Sciatic nerve (tissue), 2 donors: ENCODE data around the gene AGAP1. TPM values are rescaled to one million over a fixed set of nuclear protein-coding genes. Genes with fewer than 3 reads are reported as not detected.

Experiments used
- ATAC-seq: fragments of 200-7000 bp; cut with Tn5 transposase; one replicate; pipeline ENCODE4 v1.9.1; 2020; ENCODE audit warnings: mild to moderate bottlenecking, moderate library complexity
- DNase-seq: peaks from one replicate; pipeline ENCODE4 v3.0.0-alpha.2; 2020; ENCODE audit warnings: low spot score
- intact Hi-C: fragments of 100-400 bp; cut with DNase I; formaldehyde crosslinking; loops from one replicate; pipeline ENCODE4 v1.14.2; 2022
- total RNA-seq: library from RNA; stranded (reverse); fragmentation: NEBNext Ultra II Directional; extraction: Animal tissue kit (Norgen Biotek cat#: 25700); gene quantifications from one replicate; pipeline ENCODE4 v1.2.1, GENCODE V29; 2021
- donor health status: DM: no; HTN: no; CAD: no.
- donor health status: DM: no; HTN: no; CAD: no.

Gene AGAP1
- total RNA-seq, 1 donor from 2014 or later: 62.9 TPM

DNA sequence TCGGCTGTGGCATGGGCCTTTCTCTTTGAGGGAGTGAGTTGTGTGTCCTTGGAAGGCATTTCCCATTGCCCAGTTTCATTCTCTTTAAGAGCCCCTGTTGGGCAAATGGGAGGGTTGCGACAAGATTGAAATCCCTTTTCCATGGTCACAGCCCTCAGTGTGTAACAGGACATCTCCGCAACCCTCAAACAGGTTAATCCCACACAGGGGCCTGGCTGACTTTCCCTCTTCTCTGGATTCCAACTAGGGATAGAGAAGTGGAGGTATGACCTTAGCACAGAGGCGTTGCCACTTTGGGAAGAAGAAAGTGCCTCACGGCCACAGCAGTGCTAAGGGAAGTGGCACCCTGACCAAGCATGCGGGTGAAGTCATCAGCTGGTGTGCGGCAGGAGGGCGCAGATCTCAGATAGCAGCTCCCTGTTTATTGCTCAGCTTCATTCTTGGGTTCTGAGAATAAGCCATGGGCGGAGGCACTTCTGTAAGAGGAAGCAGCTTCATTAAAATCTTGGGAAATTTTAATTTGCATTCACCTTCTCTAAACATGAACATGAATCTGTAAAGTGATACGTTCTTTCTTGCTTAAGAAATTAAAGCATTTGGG, 417.9 kb downstream of the AGAP1 start:
- no peak for ATAC-seq
- no peak for DNase-seq
- intact Hi-C loops: no loop called here

DNA sequence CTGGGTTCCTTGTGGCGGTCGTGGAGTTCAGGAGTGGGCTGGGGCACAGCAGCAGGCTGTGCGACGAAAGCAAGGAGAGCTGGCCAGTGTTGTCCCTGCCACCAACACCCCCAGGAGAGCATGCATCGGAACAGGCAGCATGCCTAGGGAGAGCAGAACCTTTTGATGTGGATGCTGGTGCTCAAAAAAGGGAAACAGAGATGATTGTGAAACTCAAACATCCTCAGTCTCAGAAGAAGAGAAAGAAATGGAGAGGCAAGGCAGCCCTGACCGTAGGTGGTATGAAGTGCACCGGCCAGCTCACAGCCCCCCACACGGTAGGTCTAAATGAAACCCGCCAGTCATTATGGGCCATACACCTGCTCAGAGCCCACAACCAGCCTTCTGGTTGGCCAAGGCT, 420.9 kb downstream of the AGAP1 start:
- ATAC-seq (no peak), DNase-seq (no peak)
- intact Hi-C loops: no loop called here

DNA sequence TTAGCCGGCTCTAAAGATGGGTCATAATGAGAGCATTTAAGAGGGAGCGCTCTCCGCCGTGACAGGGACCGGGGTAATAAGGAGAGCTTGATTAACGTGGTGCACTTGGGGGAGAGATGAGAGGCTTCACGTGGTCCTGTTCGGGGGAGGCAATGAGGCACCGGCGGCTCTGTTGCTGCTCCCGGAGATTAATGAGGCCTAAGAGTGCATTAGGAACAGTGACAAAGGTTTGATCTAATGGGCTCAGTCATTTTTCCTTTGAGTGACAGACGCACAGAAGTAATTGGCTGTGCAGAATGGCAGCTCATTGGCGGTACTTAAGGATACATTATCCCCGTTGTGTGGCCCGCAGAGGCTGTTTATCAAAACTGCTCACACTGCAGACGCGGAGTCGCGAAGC, 423.7 kb downstream of the AGAP1 start:
- DNase-seq (no peak), ATAC-seq (no peak)
- intact Hi-C loops: no loop called here

DNA sequence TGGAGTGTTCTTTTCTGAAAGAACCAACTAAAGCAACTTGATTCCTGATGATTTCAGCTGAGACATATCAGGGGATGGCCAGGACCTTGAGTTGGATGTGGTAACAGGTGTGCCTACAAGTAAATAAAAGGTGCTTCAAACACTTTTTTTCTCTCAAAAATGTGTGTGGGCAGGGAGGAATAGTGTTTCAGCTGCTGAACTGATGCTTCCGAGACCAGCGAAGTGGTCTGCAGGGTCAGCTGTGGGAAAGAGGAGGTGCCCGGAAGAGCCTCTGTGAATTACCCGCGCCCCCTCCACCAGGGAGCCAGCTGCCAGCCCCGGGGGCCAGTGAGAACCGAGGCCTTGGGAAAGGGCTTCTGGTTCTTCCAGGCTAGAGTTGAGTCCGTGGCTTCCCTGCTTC, 425.0 kb downstream of the AGAP1 start:
- intact Hi-C loops: no loop called here
- DNase-seq: no peak
- ATAC-seq: no peak

DNA sequence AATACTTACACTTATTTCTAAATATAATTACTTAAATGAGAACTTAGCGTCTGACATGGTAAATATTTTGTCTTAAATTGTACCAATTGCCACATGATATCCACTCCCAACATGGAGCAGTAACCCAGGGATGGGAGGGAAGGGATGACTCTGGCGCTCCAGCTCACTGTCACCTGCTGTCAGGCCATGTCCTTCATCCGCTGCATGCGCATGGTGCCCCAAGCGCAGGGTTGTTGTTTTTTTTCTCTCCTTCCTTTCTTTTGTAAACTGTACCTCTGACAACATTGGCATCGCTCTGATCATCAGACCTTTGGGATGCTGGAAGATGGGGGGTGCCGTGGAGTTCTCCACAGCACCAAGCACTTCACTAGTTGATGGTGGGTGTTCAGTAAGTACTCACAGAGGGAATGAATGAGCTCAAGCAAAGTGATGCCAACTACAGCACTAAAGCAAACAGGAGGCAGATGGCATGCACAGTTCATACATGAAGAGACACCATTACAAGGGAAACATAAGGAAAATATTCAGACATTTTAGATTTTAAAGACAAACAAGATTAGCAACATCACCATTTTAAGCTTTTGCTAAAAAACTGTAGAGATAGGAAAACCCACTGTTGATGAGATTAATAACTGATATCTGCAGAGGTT, 426.5 kb downstream of the AGAP1 start:
- DNase-seq: no peak
- intact Hi-C loops: no loop called here
- ATAC-seq: no peak

DNA sequence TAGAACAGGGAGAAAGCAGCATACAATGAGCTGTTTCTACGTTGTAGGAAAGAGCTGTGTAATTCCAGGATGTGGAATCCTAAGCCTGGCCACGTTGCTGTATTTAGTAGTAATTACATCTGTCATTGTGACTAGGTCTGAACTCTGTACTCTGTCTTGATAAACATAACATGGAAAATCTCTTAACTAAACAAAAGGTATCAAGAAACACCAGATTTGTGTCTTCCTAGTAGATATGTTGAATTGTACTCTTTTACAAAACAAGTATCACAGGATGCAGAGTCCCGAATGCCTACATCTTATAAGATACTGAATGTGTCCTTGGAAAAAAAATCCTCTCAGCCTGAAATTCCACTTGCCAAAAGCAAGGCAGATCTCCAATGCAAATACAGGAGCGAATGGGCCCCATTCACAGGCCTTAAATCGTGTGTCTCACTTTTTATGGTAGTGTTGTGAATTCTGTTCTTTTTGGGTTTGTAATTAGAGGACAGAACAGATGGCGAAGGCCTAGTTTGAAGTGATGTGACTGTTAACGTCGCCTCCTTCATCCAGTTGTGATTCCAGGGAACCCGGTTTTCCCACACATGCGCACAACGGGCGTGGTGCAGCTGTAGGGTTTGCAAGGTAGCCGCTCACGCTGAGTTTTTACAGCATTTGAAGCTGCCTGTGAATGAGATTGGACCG, 427.8 kb downstream of the AGAP1 start:
- ATAC-seq (no peak), DNase-seq (no peak)
- intact Hi-C loops: no loop called here

DNA sequence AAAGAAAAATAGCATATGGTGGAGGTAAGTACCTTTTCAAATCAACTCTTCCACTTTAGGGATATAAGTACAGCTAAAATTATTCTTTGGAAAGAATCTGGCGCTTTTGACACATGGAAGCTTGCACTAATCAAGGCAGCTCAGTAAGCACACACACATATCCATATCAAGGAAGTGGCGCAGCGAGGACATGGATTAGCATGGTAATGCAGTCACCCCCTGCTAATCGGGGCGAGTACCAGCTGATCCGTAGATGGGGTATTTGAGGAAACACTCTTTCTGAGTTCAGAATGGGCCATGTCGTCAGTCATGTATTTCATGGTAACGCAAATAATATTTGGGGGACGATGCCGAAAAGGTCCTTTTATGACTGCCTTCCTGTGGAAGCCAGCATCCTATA, 429.0 kb downstream of the AGAP1 start:
- no peak for DNase-seq
- no peak for ATAC-seq
- intact Hi-C loops: no loop called here

DNA sequence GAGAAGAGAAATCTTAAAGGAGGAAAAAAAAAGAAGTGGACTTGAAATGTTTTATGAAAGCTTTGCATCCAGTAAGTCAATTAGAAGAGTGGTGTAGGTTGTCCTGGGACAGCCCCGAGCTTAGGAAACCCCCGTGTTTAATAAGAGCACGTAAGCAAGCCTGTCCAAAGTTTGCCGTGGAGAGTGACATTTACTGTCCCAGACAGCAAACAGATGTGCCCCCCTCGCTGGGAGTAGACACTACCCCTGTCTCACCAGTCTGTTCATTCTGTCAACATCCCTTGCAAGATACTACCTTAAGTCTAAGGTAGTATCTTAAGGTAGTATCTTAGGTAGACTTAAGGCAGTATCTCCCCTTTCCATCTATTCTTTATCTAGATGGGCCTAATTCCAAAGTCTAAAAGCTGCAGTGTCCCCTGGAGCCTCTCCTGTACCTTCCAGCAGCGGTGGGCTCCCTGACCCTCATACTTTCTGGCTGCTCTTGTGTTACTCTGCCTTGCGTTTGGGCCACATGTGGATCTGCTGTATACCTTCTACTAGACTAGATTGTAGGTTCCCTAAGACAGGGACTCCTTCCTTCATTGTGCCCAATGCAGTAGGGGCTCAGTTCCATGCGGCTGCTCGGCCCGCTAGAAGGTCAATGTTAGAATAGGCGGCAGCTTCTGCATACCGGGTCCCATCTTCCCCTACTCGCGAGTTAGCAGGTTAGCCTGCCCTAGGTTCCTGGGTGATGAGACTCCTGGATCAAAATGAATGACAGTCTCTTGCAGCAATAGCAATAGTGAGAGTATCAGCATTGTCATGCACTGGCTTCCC, 430.2 kb downstream of the AGAP1 start:
- ATAC-seq (no peak), DNase-seq (no peak)
- intact Hi-C loops: no loop called here

DNA sequence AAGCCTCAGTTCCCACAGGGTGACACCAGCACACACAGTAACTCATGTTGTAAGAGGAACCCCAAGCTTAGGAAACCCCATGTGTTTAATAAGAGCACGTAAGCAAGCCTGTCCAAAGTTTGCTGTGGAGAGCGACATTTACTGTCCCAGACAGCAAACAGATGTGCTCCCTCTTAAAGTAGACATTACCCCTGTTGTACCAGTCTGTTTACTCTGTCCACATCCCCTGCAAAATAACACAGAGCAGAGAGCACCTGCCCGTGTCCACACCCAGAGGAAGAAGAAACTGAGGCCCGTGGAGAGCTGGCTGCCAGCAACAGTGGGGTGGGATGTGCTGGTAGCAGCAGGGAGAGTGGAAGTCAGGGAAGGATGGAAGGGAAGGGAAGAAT, 430.8 kb downstream of the AGAP1 start:
- ATAC-seq: no peak
- no peak for DNase-seq
- intact Hi-C loops: no loop called here

DNA sequence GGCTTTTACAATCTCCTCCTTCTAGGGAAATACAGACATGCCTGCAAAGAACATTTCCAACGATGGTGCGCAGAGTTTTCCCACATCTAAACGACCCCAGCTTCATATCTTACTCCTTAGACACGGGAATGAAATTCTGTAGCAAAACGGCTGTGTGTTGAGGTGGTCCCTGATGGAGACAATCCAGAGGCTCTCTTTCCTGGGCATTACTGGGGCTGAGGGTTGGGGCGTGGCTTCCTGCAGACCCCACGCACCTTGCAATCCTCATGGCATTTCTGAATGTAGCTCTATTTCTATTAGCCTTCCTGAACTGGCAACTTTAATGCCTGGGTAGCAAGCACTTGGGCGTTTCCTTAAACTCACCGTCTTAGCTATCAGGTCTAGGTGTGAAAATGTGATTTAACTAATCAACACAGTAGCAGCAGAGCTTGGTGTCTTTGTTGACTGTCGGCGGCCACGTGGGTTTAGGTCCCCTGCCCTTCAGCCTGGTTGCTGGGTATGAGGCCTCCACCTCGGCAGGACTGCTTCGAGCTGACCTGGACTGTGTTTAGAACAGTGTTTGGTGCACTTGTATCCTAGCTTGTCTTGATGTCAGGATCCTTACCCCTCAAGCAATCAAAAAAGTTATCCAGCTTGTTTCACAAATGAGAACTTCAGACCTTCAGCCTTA, 431.5 kb downstream of the AGAP1 start:
- DNase-seq (no peak), ATAC-seq (no peak)
- intact Hi-C loops: no loop called here

DNA sequence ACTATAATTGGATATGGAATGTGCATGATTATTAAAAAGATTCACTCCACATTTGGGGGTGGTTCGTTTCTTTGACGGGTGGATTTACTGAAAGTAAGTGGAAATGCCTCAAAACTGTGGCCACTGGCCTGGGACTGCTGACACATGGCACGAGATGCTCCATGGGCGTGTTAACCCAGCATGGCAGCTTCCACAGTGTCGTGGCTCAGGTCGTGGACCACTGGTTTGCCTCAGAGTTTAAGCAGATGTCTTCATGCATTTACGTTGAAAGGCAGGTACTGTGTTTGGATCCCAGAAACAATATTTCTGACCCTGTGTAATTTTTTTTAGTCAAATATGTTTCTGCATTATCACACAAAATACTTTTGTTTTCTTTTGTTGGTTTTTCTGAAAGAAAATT, 432.4 kb downstream of the AGAP1 start:
- DNase-seq (no peak), ATAC-seq (no peak)
- intact Hi-C loops: no loop called here

DNA sequence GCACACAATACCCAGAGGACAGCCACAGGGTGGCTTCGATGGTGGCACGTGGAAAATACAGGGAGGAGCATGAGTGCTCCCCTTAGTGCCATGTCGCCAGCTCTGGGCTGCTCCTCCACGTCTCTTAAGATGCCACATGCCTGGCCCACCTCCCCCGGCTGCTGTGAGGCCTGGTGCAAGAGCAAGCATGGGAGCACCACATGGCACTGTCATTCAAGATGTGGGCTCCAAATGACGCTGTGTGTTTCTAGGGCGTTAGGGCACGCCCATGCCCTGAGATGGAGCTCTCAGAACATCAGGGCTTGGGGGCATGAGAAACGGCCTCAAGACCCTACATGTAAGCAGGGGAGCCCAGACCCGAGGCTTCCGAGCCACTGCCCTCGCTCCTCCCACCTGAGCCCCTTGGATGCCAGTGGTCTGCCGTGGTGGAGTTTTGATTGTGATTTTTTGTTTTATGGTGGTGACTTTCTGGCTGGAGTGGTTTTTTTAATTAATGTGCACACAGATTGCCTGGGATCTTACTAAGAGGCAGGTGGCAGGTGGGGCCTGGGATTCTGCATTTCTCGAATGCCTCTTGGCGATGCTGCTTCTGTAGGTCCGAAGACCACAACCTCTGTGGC, 435.0 kb downstream of the AGAP1 start:
- DNase-seq (no peak), ATAC-seq (no peak)
- intact Hi-C loops: no loop called here

DNA sequence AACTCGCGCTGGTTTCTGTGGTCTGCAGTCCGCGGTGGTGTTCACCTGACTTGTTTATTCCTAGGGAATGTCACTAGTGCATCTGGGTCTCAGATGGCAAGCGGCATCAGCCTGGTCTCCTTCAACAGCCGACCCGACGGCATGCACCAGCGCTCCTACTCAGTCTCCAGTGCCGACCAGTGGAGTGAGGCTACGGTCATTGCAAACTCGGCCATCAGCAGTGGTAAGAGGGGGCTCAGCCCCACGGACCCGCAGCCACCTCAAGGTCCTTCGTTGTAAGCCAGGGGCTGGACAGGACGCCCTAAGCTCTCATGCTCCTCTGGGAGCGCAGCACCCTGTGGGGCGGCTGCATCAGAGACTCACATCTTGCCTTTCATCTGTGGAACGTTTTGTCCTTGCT, 436.9 kb downstream of the AGAP1 start:
- intact Hi-C loops: no loop called here
- ATAC-seq: no peak

DNA sequence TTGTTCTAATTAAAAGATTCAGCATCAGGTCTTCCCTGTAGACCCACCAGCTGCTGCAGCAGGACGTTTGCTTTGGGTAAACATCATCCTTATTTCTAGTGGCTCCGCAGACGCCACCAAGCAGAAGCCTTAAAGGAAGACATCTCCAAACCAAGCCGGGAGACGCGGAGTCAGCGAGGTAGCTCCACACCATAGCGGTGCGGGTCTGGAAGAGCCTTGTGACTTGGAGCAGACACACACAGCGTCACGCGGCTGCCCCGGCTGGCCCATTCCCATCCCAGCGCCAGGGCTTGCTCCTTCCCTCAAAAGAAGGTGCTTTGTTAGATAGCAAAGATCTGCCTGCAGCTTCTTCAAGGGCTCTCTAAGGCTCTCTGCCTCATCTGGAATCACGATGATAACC, 437.8 kb downstream of the AGAP1 start:
- no peak for ATAC-seq
- no peak for DNase-seq
- intact Hi-C loops: no loop called here

More for the DNA sequence above, 436.9 kb downstream of the AGAP1 start:
- DNase-seq: no peak

DNA sequence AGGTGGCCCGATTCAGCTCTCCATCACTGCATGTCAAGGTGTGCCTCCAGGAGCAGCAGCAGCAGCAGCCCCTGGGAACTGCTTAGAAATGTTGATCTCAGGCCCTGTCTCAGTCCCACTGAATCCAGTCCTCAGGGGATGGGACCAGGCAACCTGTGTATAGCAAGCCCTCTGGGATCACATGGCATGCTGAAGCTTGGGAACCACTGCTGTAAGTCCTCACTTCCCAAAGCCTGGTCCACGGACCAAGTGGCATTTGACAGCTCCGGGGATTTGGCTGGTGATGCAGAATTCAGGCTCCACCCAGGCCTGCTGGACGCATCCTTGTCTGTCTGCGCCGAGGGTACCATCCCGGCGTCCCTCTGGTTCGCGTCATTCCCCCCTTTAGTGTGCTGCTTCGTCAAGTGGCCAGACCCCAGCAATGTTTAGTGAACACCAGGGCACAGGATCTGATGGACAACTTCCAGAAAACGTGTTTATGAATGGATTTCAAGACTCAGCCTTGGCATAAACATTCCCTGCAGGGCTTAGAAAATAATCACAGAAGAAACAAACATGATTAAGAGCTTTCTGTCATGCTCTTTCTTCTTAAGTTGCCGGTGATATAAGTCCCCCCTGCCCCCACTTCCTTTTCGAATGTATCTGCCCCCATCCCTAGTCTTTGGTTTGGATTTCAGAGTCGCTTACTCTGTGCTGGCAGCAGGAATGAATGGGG, 440.4 kb downstream of the AGAP1 start:
- intact Hi-C loops: no loop called here
- DNase-seq (no peak), ATAC-seq (no peak)

DNA sequence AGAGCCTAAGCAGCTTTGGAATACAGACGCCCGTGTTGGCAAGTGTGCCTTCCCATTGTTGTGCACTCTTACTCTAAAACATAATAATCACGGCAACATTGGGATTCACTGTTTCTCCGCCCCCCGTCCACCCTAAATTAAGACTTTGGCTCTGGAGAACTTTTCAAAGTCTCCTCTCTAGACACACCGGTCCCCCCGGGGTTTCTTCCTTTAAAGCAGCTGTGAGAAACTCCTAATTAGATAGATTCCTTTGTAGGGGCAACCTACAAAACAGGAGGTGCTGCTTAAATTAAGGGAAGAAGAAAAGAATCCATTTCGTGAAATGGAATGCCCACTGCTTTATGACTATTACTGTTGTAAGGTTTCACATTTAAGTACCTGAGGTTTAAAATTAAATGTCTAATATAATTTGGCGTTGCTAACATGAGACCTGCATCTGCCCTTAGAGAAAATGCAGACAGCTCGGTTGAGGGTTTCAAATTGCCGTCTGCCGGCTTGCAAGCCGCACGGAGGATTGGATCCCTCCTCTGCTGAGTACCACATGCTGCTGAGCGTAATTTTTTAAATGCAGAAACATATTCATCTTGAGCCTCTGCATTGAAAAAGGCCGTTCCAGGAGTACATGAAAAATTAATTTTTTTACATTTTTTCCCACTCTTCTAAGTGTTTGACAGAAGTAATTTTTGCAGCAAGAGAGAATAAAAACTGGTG, 441.1 kb downstream of the AGAP1 start:
- no peak for ATAC-seq
- no peak for DNase-seq
- intact Hi-C loops: no loop called here

DNA sequence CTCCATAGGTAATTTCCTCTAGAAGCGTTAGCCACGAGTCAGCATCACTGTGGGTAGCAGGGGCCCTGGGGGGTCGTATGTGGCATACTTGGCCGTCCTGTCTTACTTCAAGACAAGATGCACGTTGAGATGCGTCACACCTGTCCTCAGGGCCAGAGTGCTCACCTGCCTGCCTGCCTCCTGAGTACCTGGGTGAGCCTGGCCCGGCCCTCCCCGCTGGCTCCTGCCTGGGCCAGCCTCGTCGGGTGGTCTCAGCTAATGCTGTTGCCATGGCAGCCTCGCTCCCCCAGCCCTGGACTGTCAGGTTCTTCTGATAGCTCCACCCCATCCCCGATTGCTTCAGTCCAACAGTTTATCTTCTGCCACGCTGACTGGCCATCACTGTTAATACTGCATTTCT, 441.9 kb downstream of the AGAP1 start:
- ATAC-seq: no peak
- intact Hi-C loops: no loop called here
- no peak for DNase-seq

DNA sequence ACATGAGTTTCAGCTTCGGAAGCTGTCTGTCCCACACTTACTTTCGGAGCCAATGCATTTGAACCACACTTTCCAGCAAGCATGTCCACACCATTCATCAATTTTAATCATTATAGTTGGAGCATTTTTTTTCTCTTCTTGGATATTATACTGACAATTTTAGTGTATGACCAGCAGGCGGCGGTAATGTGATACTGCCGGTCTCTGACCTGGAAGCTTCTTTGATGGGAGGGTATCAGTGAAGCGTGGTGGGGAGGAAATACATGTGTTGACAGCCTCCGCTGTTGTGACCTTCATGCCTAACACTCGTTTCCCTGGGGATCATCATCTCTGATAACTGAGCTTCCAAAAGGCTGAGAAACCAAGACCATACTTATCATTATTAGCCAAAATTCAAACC, 442.6 kb downstream of the AGAP1 start:
- DNase-seq: no peak
- ATAC-seq: no peak

More for the DNA sequence above, 442.6 kb downstream of the AGAP1 start:
- intact Hi-C loops: no loop called here
